HepG2 (cell line): ENCODE results near the gene ANKRD35. TPM values are rescaled to one million over a fixed set of nuclear protein-coding genes. Genes with fewer than 3 reads are reported as not detected.

Source experiments
- ARNT2 ChIP-seq: sonication (generic); formaldehyde crosslinking; IDR thresholded peaks from 2 replicates; pipeline ENCODE4 v1.8.0; 2022; ENCODE audit warnings: mild to moderate bottlenecking, low read depth, missing genetic modification reagents, moderate library complexity
- BORCS8-MEF2B ChIP-seq: sonication (generic); formaldehyde crosslinking; IDR thresholded peaks from 2 replicates; pipeline ENCODE4 v1.8.0; 2022; ENCODE audit warnings: mild to moderate bottlenecking, missing genetic modification reagents
- GABPB1 ChIP-seq: IDR thresholded peaks from 2 replicates; pipeline ENCODE4 v1.6.1; 2016; ENCODE audit warnings: mild to moderate bottlenecking, missing genetic modification reagents, moderate library complexity, missing compliant biosample characterization
- MLLT10 ChIP-seq: sonication (generic); formaldehyde crosslinking; IDR thresholded peaks from 2 replicates; pipeline ENCODE4 v1.4.0; 2020; ENCODE audit warnings: missing genetic modification reagents
- NBN ChIP-seq: fragments of 450-650 bp; conservative IDR thresholded peaks from 2 replicates; pipeline ENCODE4 v1.6.1; 2017
- NR1H2 ChIP-seq: sonication (generic); formaldehyde crosslinking; IDR thresholded peaks from 2 replicates; pipeline ENCODE4 v1.8.1; 2022; ENCODE audit warnings: low read depth, missing genetic modification reagents, borderline replicate concordance
- NR2F6 ChIP-seq, 2 experiments: IDR thresholded peaks; 2 replicates each; pipeline ENCODE4 v1.6.1; 2016; ENCODE audit warnings: antibody characterized with exemption in 1 of 2, mild to moderate bottlenecking in 1 of 2
- SCMH1 ChIP-seq: sonication (generic); formaldehyde crosslinking; IDR thresholded peaks from 2 replicates; pipeline ENCODE4 v1.9.0; 2021; ENCODE audit warnings: missing genetic modification reagents, mild to moderate bottlenecking, borderline replicate concordance
- SP2 ChIP-seq: sonication (generic); formaldehyde crosslinking; IDR thresholded peaks from 2 replicates; pipeline ENCODE4 v1.5.1; 2020; ENCODE audit warnings: mild to moderate bottlenecking, missing genetic modification reagents
- ZBTB3 ChIP-seq: sonication (generic); formaldehyde crosslinking; IDR thresholded peaks from 2 replicates; pipeline ENCODE4 v1.4.0; 2020; ENCODE audit warnings: low read depth, mild to moderate bottlenecking, moderate library complexity, missing genetic modification reagents, borderline replicate concordance
- ZNF224 ChIP-seq: sonication (generic); formaldehyde crosslinking; IDR thresholded peaks from 2 replicates; pipeline ENCODE4 v1.5.0; 2020; ENCODE audit warnings: mild to moderate bottlenecking, missing genetic modification reagents
- ZNF251 ChIP-seq: sonication (generic); formaldehyde crosslinking; IDR thresholded peaks from 2 replicates; pipeline ENCODE4 v1.9.0; 2021; ENCODE audit warnings: mild to moderate bottlenecking, missing genetic modification reagents
- ZNF354B ChIP-seq: sonication (generic); formaldehyde crosslinking; IDR thresholded peaks from 2 replicates; pipeline ENCODE4 v1.8.0; 2022; ENCODE audit warnings: mild to moderate bottlenecking, missing genetic modification reagents
- ZNF639 ChIP-seq: conservative IDR thresholded peaks from 2 replicates; pipeline ENCODE4 v1.6.1; 2018; ENCODE audit warnings: missing genetic modification reagents
- ZNF7 ChIP-seq: IDR thresholded peaks from 2 replicates; pipeline ENCODE4 v1.6.1; 2016; ENCODE audit warnings: missing biosample characterization, missing genetic modification reagents
- ZNF724P ChIP-seq: sonication (generic); formaldehyde crosslinking; IDR thresholded peaks from 2 replicates; pipeline ENCODE4 v1.8.0; 2022; ENCODE audit warnings: missing genetic modification reagents, borderline replicate concordance
- polyA plus RNA-seq, 8 experiments: library from polyadenylated mRNA; depleted of rRNA in 3 of 8; stranded (reverse) in 7 of 8; unstranded in 1 of 8; fragments of >200 nt; fragmentation: Illumina TruSeq in 4 of 8; extraction: Trizol in 4 of 8; gene quantifications; 2 replicates each; pipeline versions ENCODE4 v1.2.1 to v1.2.3, GENCODE V29; 2011 to 2016; ENCODE audit warnings: low read depth in 4 of 8, missing spikeins in 1 of 8, mixed read lengths in 1 of 8; ENCODE audit not compliant: insufficient read depth in 1 of 8
- total RNA-seq, 5 experiments: library from RNA; depleted of rRNA; stranded (reverse); fragments of >200 nt; fragmentation: Illumina TruSeq; extraction: Trizol; gene quantifications; 2 replicates each; pipeline ENCODE4 v1.2.3, GENCODE V29; 2016; ENCODE audit warnings: low read depth in 1 of 5
- TF ChIP-seq, protein P1 (sequence below): sonication (generic); formaldehyde crosslinking; IDR thresholded peaks from 2 replicates; pipeline ENCODE4 v1.5.1; 2020; ENCODE audit warnings: mild to moderate bottlenecking, missing genetic modification reagents
- TF ChIP-seq, protein P2 (sequence below): sonication (generic); formaldehyde crosslinking; IDR thresholded peaks from 2 replicates; pipeline ENCODE4 v1.8.1; 2022; ENCODE audit warnings: mild to moderate bottlenecking, missing genetic modification reagents

Gene ANKRD35
- total and polyA plus RNA-seq, 2 of the 13 experiments (the other 11 are each of a cell fraction or from before 2014, with no cell fraction given): 0.02 TPM; not detected in 1

- TF ChIP-seq ZNF251 (CRISPR knock-in tag) (no peak), ZNF354B (CRISPR knock-in tag) (no peak), SCMH1 (CRISPR knock-in tag) (no peak), ZNF224 (CRISPR knock-in tag) (no peak), ARNT2 (peak; percentile 68; the same call in 1 of the 2 replicates), SP2 (CRISPR knock-in tag) (peak; percentile 84), ZNF724P (CRISPR knock-in tag) (no peak), NR2F6 (IDR thresholded peaks at IDR 0.05) (peak; percentile 60), NR2F6 (CRISPR knock-in tag; IDR thresholded peaks at IDR 0.05) (peak; percentile 85), ZNF639 (CRISPR knock-in tag) (no peak), ZBTB3 (no peak), ZNF7 (CRISPR knock-in tag) (no peak), NR1H2 (no peak), MLLT10 (CRISPR knock-in tag) (no peak), BORCS8-MEF2B (CRISPR knock-in tag) (peak; percentile 76), GABPB1 (CRISPR knock-in tag) (peak; percentile 92), NBN (no peak)
- TF ChIP-seq, protein P1, sequence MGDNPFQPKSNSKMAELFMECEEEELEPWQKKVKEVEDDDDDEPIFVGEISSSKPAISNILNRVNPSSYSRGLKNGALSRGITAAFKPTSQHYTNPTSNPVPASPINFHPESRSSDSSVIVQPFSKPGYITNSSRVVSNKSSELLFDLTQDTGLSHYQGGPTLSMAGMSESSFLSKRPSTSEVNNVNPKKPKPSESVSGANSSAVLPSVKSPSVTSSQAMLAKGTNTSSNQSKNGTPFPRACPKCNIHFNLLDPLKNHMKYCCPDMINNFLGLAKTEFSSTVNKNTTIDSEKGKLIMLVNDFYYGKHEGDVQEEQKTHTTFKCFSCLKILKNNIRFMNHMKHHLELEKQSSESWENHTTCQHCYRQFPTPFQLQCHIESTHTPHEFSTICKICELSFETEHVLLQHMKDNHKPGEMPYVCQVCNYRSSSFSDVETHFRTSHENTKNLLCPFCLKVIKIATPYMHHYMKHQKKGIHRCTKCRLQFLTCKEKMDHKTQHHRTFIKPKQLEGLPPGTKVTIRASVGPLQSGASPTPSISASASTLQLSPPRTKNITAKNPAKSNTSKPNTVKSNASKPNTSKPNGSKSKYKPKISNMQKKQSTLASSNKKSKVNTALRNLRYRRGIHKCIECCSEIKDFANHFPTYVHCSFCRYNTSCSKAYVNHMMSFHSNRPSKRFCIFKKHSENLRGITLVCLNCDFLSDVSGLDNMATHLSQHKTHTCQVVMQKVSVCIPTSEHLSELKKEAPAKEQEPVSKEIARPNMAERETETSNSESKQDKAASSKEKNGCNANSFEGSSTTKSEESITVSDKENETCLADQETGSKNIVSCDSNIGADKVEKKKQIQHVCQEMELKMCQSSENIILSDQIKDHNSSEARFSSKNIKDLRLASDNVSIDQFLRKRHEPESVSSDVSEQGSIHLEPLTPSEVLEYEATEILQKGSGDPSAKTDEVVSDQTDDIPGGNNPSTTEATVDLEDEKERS (CRISPR knock-in tag): peak; percentile 86; the same call in 1 of the 2 replicates
- TF ChIP-seq, protein P2, sequence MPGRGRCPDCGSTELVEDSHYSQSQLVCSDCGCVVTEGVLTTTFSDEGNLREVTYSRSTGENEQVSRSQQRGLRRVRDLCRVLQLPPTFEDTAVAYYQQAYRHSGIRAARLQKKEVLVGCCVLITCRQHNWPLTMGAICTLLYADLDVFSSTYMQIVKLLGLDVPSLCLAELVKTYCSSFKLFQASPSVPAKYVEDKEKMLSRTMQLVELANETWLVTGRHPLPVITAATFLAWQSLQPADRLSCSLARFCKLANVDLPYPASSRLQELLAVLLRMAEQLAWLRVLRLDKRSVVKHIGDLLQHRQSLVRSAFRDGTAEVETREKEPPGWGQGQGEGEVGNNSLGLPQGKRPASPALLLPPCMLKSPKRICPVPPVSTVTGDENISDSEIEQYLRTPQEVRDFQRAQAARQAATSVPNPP: no peak; the same call in 1 of the 2 replicates
Measured at GRCh38 chr1:145927063-145927886, 41.6 kb upstream of the ANKRD35 start, which contains the start of gene RBM8A (continued).
